Mesenchymal stem cell (in vitro differentiated cells and primary cell): ENCODE measurements around the gene FAM78B.

ENCODE experiments used
- DNase-seq: peaks from one replicate; pipeline ENCODE4 v3.0.0-alpha.2; 2013
- H2AFZ ChIP-seq: one replicate; pipeline ENCODE4 v1.6.1; 2013; ENCODE audit warnings: low read depth, mild to moderate bottlenecking, control low read depth, inconsistent platforms, low read length, moderate library complexity
- H2AK5ac ChIP-seq: 2 replicates; pipeline ENCODE4 v1.6.1; 2013; ENCODE audit warnings: low read length, moderate library complexity, mild to moderate bottlenecking, inconsistent platforms; ENCODE audit not compliant: severe bottlenecking
- H2BK120ac ChIP-seq: one replicate; pipeline ENCODE4 v1.6.1; 2013; ENCODE audit warnings: low read depth, mild to moderate bottlenecking, inconsistent platforms, low read length, moderate library complexity
- H2BK12ac ChIP-seq, 2 experiments: one replicate each; pipeline ENCODE4 v1.6.1; 2013; ENCODE audit warnings: inconsistent platforms in 2 of 2, low read length in 2 of 2, mild to moderate bottlenecking in 2 of 2, moderate library complexity in 2 of 2, control low read depth in 1 of 2
- H2BK15ac ChIP-seq: one replicate; pipeline ENCODE4 v1.6.1; 2013; ENCODE audit warnings: mild to moderate bottlenecking, low read depth, inconsistent platforms; ENCODE audit not compliant: poor library complexity, severe bottlenecking
- H2BK5ac ChIP-seq: 2 replicates; pipeline ENCODE4 v1.6.1; 2013; ENCODE audit warnings: low read depth, mild to moderate bottlenecking, low read length, control low read depth, inconsistent platforms; ENCODE audit not compliant: poor library complexity, severe bottlenecking
- H3K14ac ChIP-seq, 2 experiments: one replicate each; pipeline ENCODE4 v1.6.1; 2013; ENCODE audit warnings: inconsistent platforms in 2 of 2, low read length in 2 of 2, control low read depth in 1 of 2, mild to moderate bottlenecking in 1 of 2, moderate library complexity in 1 of 2
- H3K18ac ChIP-seq, 2 experiments: one replicate each; pipeline ENCODE4 v1.6.1; 2013; ENCODE audit warnings: inconsistent platforms in 2 of 2, low read length in 2 of 2, control low read depth in 1 of 2, low read depth in 1 of 2, mild to moderate bottlenecking in 1 of 2
- H3K23ac ChIP-seq, 2 experiments: one replicate each; pipeline ENCODE4 v1.6.1; 2013; ENCODE audit warnings: inconsistent platforms in 2 of 2, low read length in 2 of 2, mild to moderate bottlenecking in 2 of 2, moderate library complexity in 2 of 2, control low read depth in 1 of 2
- H3K27ac ChIP-seq: 2 replicates; pipeline ENCODE4 v1.5.1; 2013; ENCODE audit warnings: mild to moderate bottlenecking, moderate library complexity, low read length, control low read depth, inconsistent platforms; ENCODE audit not compliant: poor library complexity, severe bottlenecking
- H3K27me3 ChIP-seq, 2 experiments: 2 replicates each; pipeline versions ENCODE4 v1.6.1 to v1.7.0; 2013; ENCODE audit warnings: low read length in 2 of 2, mild to moderate bottlenecking in 2 of 2, moderate library complexity in 2 of 2, control low read depth in 1 of 2, inconsistent platforms in 1 of 2; ENCODE audit not compliant: control insufficient read depth in 1 of 2, insufficient read depth in 1 of 2
- H3K36me3 ChIP-seq, 2 experiments: 2 replicates each; pipeline versions ENCODE4 v1.6.1 to v1.7.0; 2013; ENCODE audit warnings: low read length in 2 of 2, control low read depth in 1 of 2, inconsistent platforms in 1 of 2, low read depth in 1 of 2, mild to moderate bottlenecking in 1 of 2; ENCODE audit not compliant: insufficient read depth in 2 of 2, control insufficient read depth in 1 of 2
- H3K4ac ChIP-seq, 2 experiments: one replicate each; pipeline ENCODE4 v1.6.1; 2013; ENCODE audit warnings: inconsistent platforms in 2 of 2, low read length in 2 of 2, mild to moderate bottlenecking in 2 of 2, moderate library complexity in 2 of 2, control low read depth in 1 of 2, low read depth in 1 of 2
- H3K4me1 ChIP-seq: 2 replicates; pipeline ENCODE4 v1.6.1; 2013; ENCODE audit warnings: low read depth, low read length, control low read depth; ENCODE audit not compliant: control insufficient read depth, insufficient read depth
- H3K4me2 ChIP-seq: 2 replicates; pipeline ENCODE4 v1.6.1; 2013; ENCODE audit warnings: low read length, mild to moderate bottlenecking, inconsistent platforms; ENCODE audit not compliant: poor library complexity, severe bottlenecking
- H3K4me3 ChIP-seq, 2 experiments: 2 replicates each; pipeline versions ENCODE4 v1.5.1 to v1.7.0; 2013; ENCODE audit warnings: low read length in 2 of 2, mild to moderate bottlenecking in 2 of 2, control low read depth in 1 of 2, low read depth in 1 of 2; ENCODE audit not compliant: insufficient read depth in 1 of 2
- H3K79me1 ChIP-seq: replicated peaks from 2 replicates; pipeline ENCODE4 v1.6.1; 2013; ENCODE audit warnings: mild to moderate bottlenecking, control low read depth, low read length, inconsistent platforms; ENCODE audit not compliant: poor library complexity, severe bottlenecking
- H3K9ac ChIP-seq: 2 replicates; pipeline ENCODE4 v1.7.0; 2013; ENCODE audit warnings: mild to moderate bottlenecking, low read length, moderate library complexity
- H3K9me3 ChIP-seq: 2 replicates; pipeline ENCODE4 v1.7.0; 2013; ENCODE audit warnings: mild to moderate bottlenecking, low read length; ENCODE audit not compliant: control insufficient read depth
- H4K8ac ChIP-seq: one replicate; pipeline ENCODE4 v1.6.1; 2013; ENCODE audit warnings: inconsistent platforms, mild to moderate bottlenecking, low read length, moderate library complexity
- H4K91ac ChIP-seq: one replicate; pipeline ENCODE4 v1.6.1; 2013; ENCODE audit warnings: mild to moderate bottlenecking, low read length, inconsistent platforms
- WGBS: methylation state at CpG from one replicate; pipeline ENCODE4 v1.1.7; 2013; ENCODE audit warnings: mixed read lengths; 5-methylcytosine and 5-hydroxymethylcytosine counted together

FAM78B gene

DNA sequence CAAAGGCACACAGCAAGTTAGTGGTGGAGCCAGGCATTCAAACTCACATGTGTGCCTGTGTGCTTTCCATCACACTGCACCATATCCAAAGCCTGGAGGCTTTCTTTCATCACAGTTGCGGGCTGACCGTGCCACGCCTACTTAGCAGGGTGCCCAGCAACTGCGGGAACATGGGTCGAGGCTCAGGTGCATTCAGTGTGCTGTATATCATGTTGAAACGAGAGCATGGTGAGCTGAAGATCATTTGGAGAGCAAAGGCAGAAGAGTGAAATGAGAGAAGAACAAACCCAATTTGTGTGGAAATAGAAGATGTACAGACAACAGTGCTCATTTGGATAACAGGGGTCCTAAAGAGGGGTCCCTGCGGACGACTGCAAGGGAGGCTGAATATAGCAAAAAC lies 46.5 kb downstream of the FAM78B start:
- Histone ChIP-seq H3K79me1 (no peaks in the 10 kb centered on the region), H2BK120ac (no peak overlapping the region), H3K4me3 (no peak overlapping the region), H3K9me3 (no peaks in the 10 kb centered on the region), H3K4ac (no peak overlapping the region), H3K14ac (no peak overlapping the region), H3K4me2 (no peak overlapping the region), H3K9ac (no peak overlapping the region), H2BK5ac (no peak overlapping the region), H3K36me3 (no peaks in the 10 kb centered on the region), H3K4me1 (no peaks in the 10 kb centered on the region), H3K27me3 (no peaks in the 10 kb centered on the region), H4K8ac (no peak overlapping the region), H3K27ac (no peak overlapping the region), H2BK12ac (no peak overlapping the region), H3K23ac (no peak overlapping the region), H2BK15ac (no peak overlapping the region), H2AK5ac (no peak overlapping the region), H2AFZ (no peak overlapping the region), H3K18ac (no peak overlapping the region), H4K91ac (no peak overlapping the region)
- whole genome bisulfite sequencing: 80% methylated on average over 8 of the region's 8 CpGs
- no peak for DNase-seq

DNA sequence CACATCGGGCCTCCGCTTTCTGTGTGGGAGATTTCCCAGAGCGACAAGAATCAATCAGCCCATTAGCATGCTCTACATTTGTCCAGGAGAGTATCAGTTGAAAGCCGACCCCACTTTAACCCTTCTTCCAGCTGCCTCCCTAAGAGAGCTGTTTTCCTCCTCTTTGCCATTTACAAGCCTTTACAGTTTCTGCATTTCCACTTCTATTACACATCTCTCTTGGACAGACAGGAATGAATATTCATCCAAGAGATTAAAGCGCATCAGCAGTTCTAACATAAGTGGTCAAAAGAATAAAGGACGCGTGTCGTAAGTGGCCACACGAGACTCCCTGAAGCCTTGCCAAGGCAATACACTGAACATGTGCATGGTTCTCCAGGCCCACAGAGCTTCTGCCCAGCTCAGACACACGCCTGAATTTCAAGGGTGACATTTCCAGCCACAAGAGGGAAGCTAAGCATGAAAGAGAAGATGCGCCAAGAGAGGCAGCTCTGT lies 47.3 kb downstream of the FAM78B start:
- Histone ChIP-seq H3K18ac (no peak overlapping the region), H4K91ac (no peak overlapping the region), H3K14ac (no peak overlapping the region), H3K79me1 (no peaks in the 10 kb centered on the region), H2BK12ac (no peak overlapping the region), H3K9ac (no peak overlapping the region), H3K27me3 (no peaks in the 10 kb centered on the region), H3K4me1 (no peaks in the 10 kb centered on the region), H3K4me2 (no peak overlapping the region), H3K4ac (no peak overlapping the region), H3K36me3 (no peaks in the 10 kb centered on the region), H4K8ac (no peak overlapping the region), H2BK120ac (no peak overlapping the region), H3K27ac (no peak overlapping the region), H2BK15ac (no peak overlapping the region), H2BK5ac (no peak overlapping the region), H2AK5ac (no peak overlapping the region), H3K4me3 (no peak overlapping the region), H2AFZ (no peak overlapping the region), H3K23ac (no peak overlapping the region), H3K9me3 (no peaks in the 10 kb centered on the region)
- no peak for DNase-seq
- 64% methylated on average over 11 of the region's 11 CpGs for WGBS

DNA sequence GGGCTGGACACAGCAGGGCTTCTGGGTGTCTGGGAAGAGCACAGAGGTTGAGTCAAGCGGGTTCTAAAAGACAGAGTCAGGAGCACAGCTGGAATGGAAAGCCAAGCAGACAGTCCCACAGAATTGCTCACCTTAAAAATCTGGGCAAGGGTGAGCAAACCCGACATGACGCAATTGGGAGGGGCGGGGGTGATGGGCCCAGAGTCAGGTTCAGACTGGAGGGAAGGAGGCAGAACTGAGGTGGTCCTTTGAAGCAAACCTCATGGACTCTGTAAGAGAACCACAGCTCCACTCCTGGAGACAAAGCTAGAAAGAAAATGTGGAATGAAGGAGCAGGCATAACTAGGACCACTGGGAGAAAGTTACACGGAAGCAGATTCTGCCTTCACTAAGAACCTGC lies 49.0 kb downstream of the FAM78B start:
- no peak overlapping the region for H2BK120ac ChIP-seq
- WGBS: 82% methylated on average over 5 of the region's 5 CpGs

DNA sequence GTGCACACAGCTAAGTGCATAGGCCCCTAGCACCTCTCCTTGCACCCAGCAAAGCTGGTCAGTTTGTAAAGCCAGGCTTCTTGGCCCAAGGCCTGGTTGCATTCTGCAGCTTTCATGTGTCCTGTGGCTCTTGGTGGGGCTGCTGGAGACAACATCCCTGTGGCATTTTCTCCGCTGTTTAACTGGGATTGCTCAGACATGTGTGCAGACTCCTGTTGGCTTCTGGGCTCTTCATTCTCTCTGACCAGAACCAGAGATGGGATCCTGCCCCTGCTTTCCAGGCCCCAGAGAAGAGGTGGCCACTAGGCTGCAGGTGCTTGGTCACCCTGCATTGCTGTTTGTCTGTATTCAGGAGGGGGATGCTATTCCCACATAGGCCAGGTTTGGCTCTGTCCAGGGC lies 50.8 kb downstream of the FAM78B start:
- Histone ChIP-seq H2BK120ac (no peak overlapping the region), H3K4me1 (no peaks in the 10 kb centered on the region), H2BK15ac (no peak overlapping the region), H3K27ac (no peak overlapping the region), H3K4ac (no peak overlapping the region), H2AFZ (no peak overlapping the region), H2AK5ac (no peak overlapping the region), H3K23ac (no peak overlapping the region), H3K79me1 (no peaks in the 10 kb centered on the region), H3K18ac (no peak overlapping the region), H3K4me3 (no peak overlapping the region), H3K27me3 (no peaks in the 10 kb centered on the region), H3K14ac (no peak overlapping the region), H2BK5ac (no peak overlapping the region), H4K91ac (no peak overlapping the region), H3K9me3 (no peaks in the 10 kb centered on the region), H3K4me2 (no peak overlapping the region), H3K9ac (no peak overlapping the region), H3K36me3 (no peaks in the 10 kb centered on the region), H4K8ac (no peak overlapping the region), H2BK12ac (no peak overlapping the region)
- DNase-seq: no peak
- 100% methylated on average over 1 of the region's 1 CpG for WGBS

More for the DNA sequence above, 49.0 kb downstream of the FAM78B start:
- Histone ChIP-seq H2BK15ac (no peak overlapping the region), H4K8ac (no peak overlapping the region), H3K18ac (no peak overlapping the region), H3K36me3 (no peaks in the 10 kb centered on the region), H2AFZ (no peak overlapping the region), H3K9me3 (no peaks in the 10 kb centered on the region), H3K27ac (no peak overlapping the region), H4K91ac (no peak overlapping the region), H3K9ac (no peak overlapping the region), H3K4me3 (no peak overlapping the region), H2BK12ac (no peak overlapping the region), H3K23ac (no peak overlapping the region), H2AK5ac (no peak overlapping the region), H3K79me1 (no peaks in the 10 kb centered on the region), H3K4me2 (no peak overlapping the region), H3K4me1 (no peaks in the 10 kb centered on the region), H3K4ac (no peak overlapping the region), H3K14ac (no peak overlapping the region), H2BK5ac (no peak overlapping the region), H3K27me3 (no peaks in the 10 kb centered on the region)
- DNase-seq: no peak
